BJ (cell line): ENCODE data around the gene RRBP1. TPM values are rescaled to one million over a fixed set of nuclear protein-coding genes. Genes with fewer than 3 reads are reported as not detected.

ENCODE experiments used
- CTCF ChIA-PET: fragments of 350-600 bp; formaldehyde crosslinking; extraction: SDS; loops from one replicate; lab custom pipeline; 2021; ENCODE audit warnings: antibody characterized with exemption, inconsistent platforms; lab: Yijun Ruan, JAX
- POLR2A ChIA-PET: fragments of 300-600 bp; sonication (Branson Sonifier 250); formaldehyde crosslinking; extraction: SDS; loops from one replicate; lab custom pipeline; 2021; ENCODE audit warnings: antibody characterized with exemption; lab: Charles Lee
- DNase-seq: peaks from one replicate; pipeline ENCODE4 v3.0.0-alpha.2; 2011; ENCODE audit warnings: low read depth
- H3K27me3 ChIP-seq: 2 replicates; pipeline ENCODE4 v1.6.0; 2011; ENCODE audit warnings: low read length; ENCODE audit not compliant: control insufficient read depth, insufficient read depth
- H3K36me3 ChIP-seq: 2 replicates; pipeline ENCODE4 v1.5.1; 2011; ENCODE audit warnings: low read length; ENCODE audit not compliant: control insufficient read depth, insufficient read depth
- H3K4me3 ChIP-seq: 2 replicates; pipeline ENCODE4 v1.5.1; 2011; ENCODE audit warnings: low read depth, mild to moderate bottlenecking, control low read depth, low read length
- CTCF ChIP-seq: IDR thresholded peaks from 2 replicates; pipeline ENCODE4 v1.5.1; 2011; ENCODE audit warnings: low read depth, mild to moderate bottlenecking, control low read depth, inconsistent platforms, low read length, moderate library complexity; ENCODE audit not compliant: insufficient read depth
- polyA minus RNA-seq: library from RNA; depleted of rRNA, polyadenylated mRNA; stranded (reverse); fragments of >200 nt; gene quantifications from 2 replicates; pipeline ENCODE4 v1.2.3, GENCODE V29; 2011; rRNA and poly(A)+ RNA removed
- polyA plus RNA-seq: library from polyadenylated mRNA; depleted of rRNA; stranded (reverse); fragments of >200 nt; gene quantifications from 2 replicates; pipeline ENCODE4 v1.2.3, GENCODE V29; 2011; rRNA removed

The RRBP1 gene
- polyA plus RNA-seq (87.1 and 98.7 TPM in 2 replicates), polyA minus RNA-seq (64.7 and 78.4 TPM in 2 replicates)

- POLR2A ChIA-PET: interaction anchor here (0.5 to 1.8 kb wide), 14 partner anchors 10 to 297 kb away, joined by 3 to 16 read pairs (median 4); no protein-coding TSS in a partner anchor
- Histone ChIP-seq H3K4me3 (peak within 1 kb of the TSS; percentile 92), H3K36me3 (peaks cover 6% of the 10 kb centered on the region; the same call in 1 of the 2 replicates), H3K27me3 (peaks cover 14% of the 10 kb centered on the region)
- CTCF ChIA-PET: interaction anchor here (0.6 to 4.2 kb wide), 62 partner anchors 9 to 1037 kb away, joined by 3 to 39 read pairs (median 4); partner anchors contain the start of gene BANF2
- peak; percentile 84 for DNase-seq
- peak; percentile 86 for TF ChIP-seq CTCF
These were observed at the start of gene RRBP1 for GRCh38 chr20:17682103-17682888. TSS of gene RRBP1 (minus strand) at chr20:17682242. CDS start at chr20:17660507, 21,735 bp downstream.

GRCh38 chr20:17731233-17731632 lies 49.2 kb upstream of the RRBP1 start:
- no peak for TF ChIP-seq CTCF
- ChIA-PET CTCF (no interaction called here), POLR2A (no interaction called here)
- H3K36me3 ChIP-seq: no peaks in the 10 kb centered on the region
- H3K4me3 ChIP-seq: no peak overlapping the region
- DNase-seq: no peak
- no peaks in the 10 kb centered on the region; the same call in 1 of the 2 replicates for H3K27me3 ChIP-seq

GRCh38 chr20:17730071-17730470 lies 48.0 kb upstream of the RRBP1 start:
- no peak for DNase-seq
- POLR2A ChIA-PET: no interaction called here
- Histone ChIP-seq H3K36me3 (no peaks in the 10 kb centered on the region), H3K27me3 (no peaks in the 10 kb centered on the region; the same call in 1 of the 2 replicates), H3K4me3 (no peak overlapping the region)
- CTCF ChIA-PET: no interaction called here
- no peak for TF ChIP-seq CTCF

GRCh38 chr20:17728074-17728473 lies 46.0 kb upstream of the RRBP1 start:
- no peak overlapping the region for H3K4me3 ChIP-seq
- peaks cover 3% of the 10 kb centered on the region; the same call in 1 of the 2 replicates for H3K27me3 ChIP-seq
- DNase-seq: no peak
- ChIA-PET CTCF (interaction anchor here (1.1 kb wide), 1 partner anchor 46 kb away, joined by 3 read pairs; the partner anchor contains the start of gene RRBP1), POLR2A (no interaction called here)
- H3K36me3 ChIP-seq: no peaks in the 10 kb centered on the region
- TF ChIP-seq CTCF: no peak

- ChIA-PET POLR2A (no interaction called here), CTCF (no interaction called here)
- no peak for DNase-seq
- H3K27me3 ChIP-seq: peaks cover 3% of the 10 kb centered on the region; the same call in 1 of the 2 replicates
- H3K36me3 ChIP-seq: no peaks in the 10 kb centered on the region
- H3K4me3 ChIP-seq: no peak overlapping the region
- TF ChIP-seq CTCF: no peak
These were observed 45.3 kb upstream of the RRBP1 start for GRCh38 chr20:17727351-17727750.
